CD4-positive, alpha-beta T cell (primary cell): ENCODE data around the gene TBC1D28. TPM values are rescaled to one million over a fixed set of nuclear protein-coding genes. Genes with fewer than 3 reads are reported as not detected.
"Not testable (repeated sequence)": the region's sequence is repeated elsewhere in the genome, so short reads cannot be mapped to it uniquely, and the experiment has no call there.

Experiments
- ATAC-seq: fragments of 200-7000 bp; cut with Tn5 transposase; one replicate; pipeline ENCODE4 v1.10.0; 2022; ENCODE audit warnings: mild to moderate bottlenecking; ENCODE audit not compliant: poor library complexity
- CTCF ChIA-PET: fragments of 350-600 bp; sonication (Branson Sonifier 250); formaldehyde crosslinking; loops from one replicate; lab custom pipeline; 2021; ENCODE audit warnings: antibody characterized with exemption, inconsistent platforms; lab: Charles Lee
- POLR2A ChIA-PET: fragments of 350-600 bp; sonication (Branson Sonifier 250); formaldehyde crosslinking; loops from one replicate; lab custom pipeline; 2021; ENCODE audit warnings: antibody characterized with exemption, inconsistent platforms; lab: Charles Lee
- DNase-seq, 14 experiments: peaks; one replicate each; pipeline ENCODE4 v3.0.0-alpha.2; 2013 to 2020; ENCODE audit warnings: mixed read lengths in 2 of 14
- H3K27ac ChIP-seq, 2 donors: one replicate each; pipeline versions ENCODE4 v1.5.1 to v1.7.0; 2013; ENCODE audit warnings: low read length in 2 of 2, low read depth in 1 of 2, mild to moderate bottlenecking in 1 of 2
- H3K27me3 ChIP-seq, 2 experiments: 1 replicate in 1 of 2; 2 replicates in 1 of 2; pipeline versions ENCODE4 v1.6.1 to v1.7.0; 2013; ENCODE audit warnings: low read length in 2 of 2, control low read depth in 1 of 2, mild to moderate bottlenecking in 1 of 2, moderate library complexity in 1 of 2; ENCODE audit not compliant: insufficient read depth in 2 of 2, control insufficient read depth in 1 of 2
- H3K36me3 ChIP-seq: one replicate; pipeline ENCODE4 v1.6.1; 2013; ENCODE audit warnings: low read length, control low read depth; ENCODE audit not compliant: insufficient read depth
- H3K4me1 ChIP-seq: one replicate; pipeline ENCODE4 v1.6.1; 2013; ENCODE audit warnings: low read length, control low read depth; ENCODE audit not compliant: insufficient read depth
- H3K4me3 ChIP-seq: one replicate; pipeline ENCODE4 v1.5.1; 2013; ENCODE audit warnings: mild to moderate bottlenecking, low read length, moderate library complexity
- H3K9me3 ChIP-seq, 2 experiments: 1 replicate in 1 of 2; 2 replicates in 1 of 2; pipeline versions ENCODE4 v1.6.1 to v1.7.0; 2013; ENCODE audit warnings: low read length in 2 of 2, mild to moderate bottlenecking in 2 of 2, control low read depth in 1 of 2, moderate library complexity in 1 of 2; ENCODE audit not compliant: control insufficient read depth in 1 of 2, insufficient read depth in 1 of 2
- H3K27ac Mint-ChIP-seq: one replicate; pipeline ENCODE4 v1.8.0; 2020; ENCODE audit warnings: mixed read lengths
- H3K27me3 Mint-ChIP-seq: one replicate; pipeline ENCODE4 v1.8.0; 2021; ENCODE audit warnings: mixed read lengths
- H3K36me3 Mint-ChIP-seq: one replicate; pipeline ENCODE4 v1.8.0; 2021; ENCODE audit warnings: low read depth, mixed read lengths
- H3K4me1 Mint-ChIP-seq: one replicate; pipeline ENCODE4 v1.8.0; 2021; ENCODE audit warnings: low read depth, mixed read lengths
- H3K4me3 Mint-ChIP-seq: one replicate; pipeline ENCODE4 v1.8.0; 2020; ENCODE audit warnings: mild to moderate bottlenecking, mixed read lengths
- H3K9me3 Mint-ChIP-seq: one replicate; pipeline ENCODE4 v1.8.0; 2020; ENCODE audit warnings: mixed read lengths
- intact Hi-C, 2 experiments: fragments of 100-400 bp; cut with DNase I in 1 of 2; cut with micrococcal nuclease in 1 of 2; formaldehyde crosslinking; loops; one replicate each; pipeline versions ENCODE4 v1.15.1 to v1.9.0; 2023 to 2025; cut with DNase I, micrococcal nuclease
- total RNA-seq, 174 experiments: library from RNA in 2 of 174; stranded (reverse) in 2 of 174; gene quantifications; one replicate each; pipeline ENCODE4 v1.2.3 and lab custom pipeline; 2021 to 2026

Gene TBC1D28
- total RNA-seq, 2 experiments from 2014 or later = not detected

DNA sequence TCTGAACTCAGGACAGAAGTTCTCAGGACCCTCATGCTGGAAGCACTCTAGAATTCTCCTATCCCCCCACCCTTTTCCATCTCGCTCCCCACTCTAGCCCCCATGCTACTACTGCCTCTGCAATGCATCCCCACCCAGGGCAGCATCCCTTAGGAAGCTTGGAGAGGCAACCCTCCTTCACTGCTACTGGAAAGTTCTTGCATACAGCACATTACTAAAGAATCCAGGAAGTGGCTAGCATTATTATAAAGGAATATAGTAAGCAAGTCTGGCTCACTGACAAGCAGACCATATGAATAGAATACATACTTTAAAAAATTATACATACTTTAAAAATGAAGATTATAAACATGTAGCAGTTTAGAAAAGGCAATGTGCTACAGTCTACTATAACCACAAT lies 24.4 kb upstream of the TBC1D28 start:
- H3K9me3 ChIP-seq = peaks cover 4 to 28% of the 10 kb centered on the region in 2 experiments
- H3K27me3 ChIP-seq, H3K27ac Mint-ChIP-seq, H3K4me3 Mint-ChIP-seq, POLR2A ChIA-PET, H3K27me3 Mint-ChIP-seq, CTCF ChIA-PET, DNase-seq, H3K36me3 ChIP-seq, intact Hi-C loops, H3K4me3 ChIP-seq, H3K4me1 Mint-ChIP-seq, H3K27ac ChIP-seq, H3K9me3 Mint-ChIP-seq, H3K4me1 ChIP-seq, ATAC-seq: not testable (repeated sequence)
- H3K36me3 Mint-ChIP-seq = peaks cover 28% of the 10 kb centered on the region

DNA sequence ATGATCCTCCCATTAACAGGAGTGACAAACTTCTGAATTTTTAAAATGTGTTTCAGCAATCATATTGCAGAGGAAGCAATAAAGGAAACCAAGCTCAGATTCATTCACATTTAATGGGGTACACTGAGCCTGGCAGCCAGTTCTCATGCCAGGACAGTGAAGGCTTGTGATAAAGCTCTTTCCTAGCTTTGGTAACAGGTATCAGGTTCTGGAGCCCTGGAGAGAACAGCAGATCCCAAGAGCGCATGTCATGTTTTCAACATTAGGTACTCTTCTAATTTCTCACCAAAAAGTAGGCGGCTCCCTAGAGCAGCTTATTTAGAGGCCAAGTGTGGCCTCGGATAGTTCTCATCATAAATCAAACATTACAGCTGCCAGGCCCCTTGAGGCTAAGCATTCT lies 23.3 kb upstream of the TBC1D28 start:
- H3K4me3 ChIP-seq, CTCF ChIA-PET, H3K4me1 ChIP-seq, DNase-seq, H3K27me3 ChIP-seq, H3K27ac Mint-ChIP-seq, intact Hi-C loops, H3K36me3 ChIP-seq, H3K4me3 Mint-ChIP-seq, POLR2A ChIA-PET, H3K4me1 Mint-ChIP-seq, H3K9me3 Mint-ChIP-seq, ATAC-seq, H3K27ac ChIP-seq, H3K27me3 Mint-ChIP-seq: not testable (repeated sequence)
- peaks cover 35% of the 10 kb centered on the region for H3K36me3 Mint-ChIP-seq
- peaks cover 9 to 21% of the 10 kb centered on the region in 2 experiments for H3K9me3 ChIP-seq

DNA sequence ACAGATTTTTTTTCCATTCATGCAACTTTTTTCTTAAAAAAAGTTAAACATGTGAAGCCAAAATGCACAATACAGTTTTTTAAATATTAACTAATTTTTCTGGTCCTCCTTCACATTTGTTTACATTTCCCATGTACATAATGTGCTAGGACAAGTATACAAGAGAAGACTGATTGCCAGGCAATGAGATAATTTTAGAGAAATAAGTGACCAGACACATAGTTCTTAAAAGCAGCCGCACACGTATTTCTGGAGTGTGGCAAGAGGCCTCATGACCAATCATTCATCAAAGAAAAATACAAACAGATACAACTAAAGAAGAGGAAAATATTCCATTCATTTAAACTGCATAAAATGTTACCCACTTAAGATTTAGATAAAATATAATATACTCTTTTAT lies 22.1 kb upstream of the TBC1D28 start:
- H3K27me3 ChIP-seq, H3K4me1 Mint-ChIP-seq, H3K36me3 ChIP-seq, POLR2A ChIA-PET, H3K9me3 Mint-ChIP-seq, CTCF ChIA-PET, DNase-seq, H3K27ac Mint-ChIP-seq, H3K27me3 Mint-ChIP-seq, H3K4me3 Mint-ChIP-seq, H3K4me3 ChIP-seq, H3K4me1 ChIP-seq, ATAC-seq, H3K27ac ChIP-seq, intact Hi-C loops: not testable (repeated sequence)
- H3K36me3 Mint-ChIP-seq = peaks cover 39% of the 10 kb centered on the region
- peaks cover 12 to 18% of the 10 kb centered on the region in 2 experiments for H3K9me3 ChIP-seq

DNA sequence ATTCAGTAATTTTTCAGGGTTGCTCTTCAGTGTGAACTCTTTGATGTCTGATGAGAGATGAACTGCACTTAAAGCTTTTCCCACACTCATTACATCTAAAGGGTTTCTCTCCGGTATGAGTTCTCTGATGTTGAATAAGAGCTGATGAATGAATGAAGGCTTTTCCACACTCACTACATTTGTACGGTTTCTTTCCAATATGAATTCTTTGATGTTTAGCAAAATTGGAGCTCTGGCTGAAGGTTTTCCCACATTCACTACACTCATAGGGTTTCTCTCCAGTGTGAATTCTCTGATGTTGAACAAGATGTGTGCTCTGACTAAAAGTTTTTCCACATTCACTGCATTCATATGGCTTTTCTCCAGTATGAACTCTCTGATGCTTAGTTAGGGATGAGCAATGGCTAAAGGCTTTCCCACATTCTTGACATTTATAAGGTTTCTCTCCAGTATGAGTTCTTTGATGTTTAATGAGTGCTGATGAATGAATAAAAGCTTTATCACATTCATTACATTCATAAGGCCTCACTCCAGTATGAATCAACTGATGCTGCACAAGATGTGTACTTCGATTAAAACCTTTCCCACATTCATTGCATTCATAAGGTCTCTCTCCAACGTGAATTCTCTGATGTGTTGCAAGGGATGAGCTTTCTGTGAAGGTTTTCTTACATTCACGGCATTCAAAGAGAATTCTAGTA lies 17.9 kb upstream of the TBC1D28 start:
- H3K27me3 ChIP-seq, DNase-seq, CTCF ChIA-PET, ATAC-seq, H3K4me1 ChIP-seq, intact Hi-C loops, H3K27ac Mint-ChIP-seq, H3K27me3 Mint-ChIP-seq, H3K4me3 ChIP-seq, H3K9me3 Mint-ChIP-seq, H3K4me3 Mint-ChIP-seq, H3K27ac ChIP-seq, H3K4me1 Mint-ChIP-seq, H3K36me3 ChIP-seq, POLR2A ChIA-PET: not testable (repeated sequence)
- peaks cover 29% of the 10 kb centered on the region for H3K36me3 Mint-ChIP-seq
- peaks cover 12 to 22% of the 10 kb centered on the region in 2 experiments for H3K9me3 ChIP-seq

DNA sequence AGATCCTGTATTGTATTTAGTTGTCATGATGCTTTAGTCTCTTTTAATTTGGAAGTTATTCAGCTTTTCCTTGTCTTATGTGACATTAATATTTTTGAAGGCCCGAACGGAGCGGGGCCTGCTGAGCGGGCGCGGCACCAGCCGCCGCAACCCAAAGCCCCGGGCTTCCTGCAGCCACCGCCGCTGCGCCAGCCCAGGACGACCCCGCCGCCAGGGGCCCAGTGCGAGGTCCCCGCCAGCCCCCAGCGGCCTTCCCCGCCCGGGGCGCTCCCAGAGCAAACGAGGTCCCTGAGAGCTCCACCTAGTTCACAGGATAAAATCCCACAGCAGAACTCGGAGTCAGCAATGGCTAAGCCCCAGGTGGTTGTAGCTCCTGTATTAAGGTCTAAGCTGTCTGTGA lies 5.9 kb upstream of the TBC1D28 start:
- H3K4me1 Mint-ChIP-seq, CTCF ChIA-PET, H3K27me3 Mint-ChIP-seq, H3K27ac Mint-ChIP-seq, H3K9me3 Mint-ChIP-seq, DNase-seq, H3K36me3 Mint-ChIP-seq, POLR2A ChIA-PET, H3K4me1 ChIP-seq, H3K9me3 ChIP-seq, intact Hi-C loops, H3K4me3 ChIP-seq, H3K27me3 ChIP-seq, H3K4me3 Mint-ChIP-seq, H3K27ac ChIP-seq, H3K36me3 ChIP-seq: not testable (repeated sequence)
- ATAC-seq = peak; percentile 48

DNA sequence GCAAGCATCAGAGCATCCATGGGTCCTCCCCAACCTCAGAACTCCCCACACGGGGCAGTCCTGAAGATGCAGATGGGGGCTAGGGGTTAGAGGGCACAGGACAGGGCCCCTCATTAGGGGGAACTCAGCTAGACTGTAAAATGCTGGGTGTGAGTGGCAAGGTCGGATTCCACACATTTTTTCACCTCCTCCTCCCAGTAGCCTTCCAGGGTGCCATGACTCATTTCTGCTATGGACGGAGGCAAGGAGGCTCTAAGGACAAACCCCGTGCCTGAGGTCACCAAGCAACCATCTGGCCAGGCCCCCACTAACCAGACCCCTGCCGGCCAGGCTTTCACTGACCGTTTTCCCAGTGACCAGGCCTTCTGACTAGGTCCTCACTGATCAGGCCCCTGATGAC lies 1.1 kb downstream of the TBC1D28 start:
- H3K9me3 Mint-ChIP-seq, H3K36me3 Mint-ChIP-seq, H3K27me3 Mint-ChIP-seq, POLR2A ChIA-PET, H3K4me3 Mint-ChIP-seq, intact Hi-C loops, CTCF ChIA-PET, H3K9me3 ChIP-seq, H3K27ac Mint-ChIP-seq, H3K27me3 ChIP-seq, H3K27ac ChIP-seq, H3K4me3 ChIP-seq, H3K36me3 ChIP-seq, H3K4me1 Mint-ChIP-seq, DNase-seq, H3K4me1 ChIP-seq, ATAC-seq: not testable (repeated sequence)

DNA sequence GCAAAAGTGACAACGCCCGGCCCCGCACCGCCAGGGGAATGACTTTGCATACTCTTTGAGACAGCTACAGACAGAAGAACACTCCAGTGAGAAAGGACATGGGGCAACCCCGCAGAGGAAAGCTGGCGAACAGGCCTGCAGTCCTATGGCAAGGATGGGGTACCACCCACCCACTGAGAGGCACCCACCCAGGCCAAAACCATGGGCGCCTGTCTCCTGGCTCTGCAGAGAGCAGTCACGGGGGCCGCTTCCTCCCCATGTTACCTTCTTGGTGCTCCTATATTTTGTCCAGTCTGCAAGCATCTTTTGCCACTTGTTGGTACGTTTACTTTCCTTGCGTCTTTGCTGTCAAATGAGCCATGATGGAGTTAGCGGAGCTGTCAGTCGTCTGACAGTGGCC lies 5.8 kb downstream of the TBC1D28 start:
- ATAC-seq, POLR2A ChIA-PET, H3K36me3 ChIP-seq, H3K4me1 Mint-ChIP-seq, H3K36me3 Mint-ChIP-seq, H3K9me3 Mint-ChIP-seq, H3K4me1 ChIP-seq, intact Hi-C loops, H3K4me3 Mint-ChIP-seq, H3K27ac ChIP-seq, H3K9me3 ChIP-seq, H3K4me3 ChIP-seq, DNase-seq, H3K27me3 ChIP-seq, CTCF ChIA-PET, H3K27ac Mint-ChIP-seq: not testable (repeated sequence)
- peaks cover 19% of the 10 kb centered on the region for H3K27me3 Mint-ChIP-seq
